ENCODE results near the gene CBR4. TPM values are rescaled to one million over a fixed set of nuclear protein-coding genes. Genes with fewer than 3 reads are reported as not detected.

Gene CBR4
- total RNA-seq, 1 donor from 2014 or later: 15.2 TPM

DNA sequence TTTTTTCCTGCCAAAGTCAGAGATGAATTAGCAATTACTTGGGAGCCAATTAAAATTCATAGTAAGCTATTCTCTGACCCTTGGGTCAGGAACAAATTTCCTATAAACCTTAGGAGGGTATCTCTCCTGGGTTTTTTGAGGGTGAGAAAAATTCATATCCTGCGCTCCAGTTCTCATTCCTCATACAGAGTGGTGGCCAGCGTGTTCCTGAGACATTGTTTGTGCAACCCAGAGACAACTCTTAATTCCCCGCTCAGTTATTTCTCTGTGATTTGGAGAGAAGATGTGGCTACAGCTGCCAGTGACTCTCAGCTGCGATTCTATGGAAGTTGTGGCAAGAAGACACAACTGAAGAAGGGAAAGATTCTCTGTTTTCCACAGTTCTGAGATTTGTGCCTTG, 37.9 kb upstream of the CBR4 start:
- Mint-ChIP-seq H3K9me3 (ENCODE audit: low read depth) (no peaks in the 10 kb centered on the region), H3K4me3 (ENCODE audit: unreplicated experiment) (no peak overlapping the region)
- no peak for DNase-seq (ENCODE audit: low spot score)

DNA sequence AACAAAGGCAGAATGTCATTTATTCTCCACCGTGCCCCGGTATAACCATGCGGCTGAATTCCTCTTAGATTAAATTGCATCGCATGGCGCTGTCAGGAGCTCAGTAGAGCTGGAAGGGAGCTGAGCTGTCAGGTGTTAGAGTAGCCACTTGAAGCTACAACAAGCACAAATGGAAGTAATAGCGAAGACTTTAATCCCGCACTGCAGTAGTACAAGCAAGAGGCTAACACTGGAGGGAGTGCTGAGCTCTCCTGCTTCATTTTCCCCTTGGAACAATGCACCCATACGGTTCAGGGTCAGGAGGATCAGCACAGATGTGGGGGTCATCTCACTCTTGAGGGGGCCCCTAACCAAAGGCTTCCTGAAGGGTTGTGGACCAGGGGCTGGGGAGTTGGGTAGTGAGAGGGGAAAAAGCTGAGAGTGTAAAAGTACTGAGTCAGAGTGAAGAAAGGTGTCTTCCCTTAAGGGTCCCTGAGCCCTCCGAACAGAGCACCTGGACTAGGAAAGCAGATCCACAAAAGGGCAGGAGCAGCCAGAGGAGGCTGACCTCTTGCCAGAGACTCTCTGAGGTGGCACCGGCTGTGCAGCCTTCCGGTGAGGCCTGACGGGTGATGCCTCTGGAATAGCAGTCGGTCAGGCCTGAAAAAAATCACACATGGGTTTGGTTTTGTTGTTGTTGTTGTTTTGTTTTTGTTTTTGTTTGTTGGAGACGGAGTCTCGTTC, 36.0 kb upstream of the CBR4 start:
- Mint-ChIP-seq H3K36me3 (ENCODE audit: low read depth) (no peaks in the 10 kb centered on the region), H3K27me3 (ENCODE audit: low read depth) (no peaks in the 10 kb centered on the region), H3K9me3 (ENCODE audit: low read depth) (no peaks in the 10 kb centered on the region), H3K4me3 (ENCODE audit: unreplicated experiment) (no peak overlapping the region), H3K27ac (ENCODE audit: unreplicated experiment) (no peak overlapping the region), H3K4me1 (ENCODE audit: low read depth) (no peaks in the 10 kb centered on the region)
- DNase-seq (ENCODE audit: low spot score): no peak
- TF ChIP-seq, protein P1, sequence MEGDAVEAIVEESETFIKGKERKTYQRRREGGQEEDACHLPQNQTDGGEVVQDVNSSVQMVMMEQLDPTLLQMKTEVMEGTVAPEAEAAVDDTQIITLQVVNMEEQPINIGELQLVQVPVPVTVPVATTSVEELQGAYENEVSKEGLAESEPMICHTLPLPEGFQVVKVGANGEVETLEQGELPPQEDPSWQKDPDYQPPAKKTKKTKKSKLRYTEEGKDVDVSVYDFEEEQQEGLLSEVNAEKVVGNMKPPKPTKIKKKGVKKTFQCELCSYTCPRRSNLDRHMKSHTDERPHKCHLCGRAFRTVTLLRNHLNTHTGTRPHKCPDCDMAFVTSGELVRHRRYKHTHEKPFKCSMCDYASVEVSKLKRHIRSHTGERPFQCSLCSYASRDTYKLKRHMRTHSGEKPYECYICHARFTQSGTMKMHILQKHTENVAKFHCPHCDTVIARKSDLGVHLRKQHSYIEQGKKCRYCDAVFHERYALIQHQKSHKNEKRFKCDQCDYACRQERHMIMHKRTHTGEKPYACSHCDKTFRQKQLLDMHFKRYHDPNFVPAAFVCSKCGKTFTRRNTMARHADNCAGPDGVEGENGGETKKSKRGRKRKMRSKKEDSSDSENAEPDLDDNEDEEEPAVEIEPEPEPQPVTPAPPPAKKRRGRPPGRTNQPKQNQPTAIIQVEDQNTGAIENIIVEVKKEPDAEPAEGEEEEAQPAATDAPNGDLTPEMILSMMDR (IDR thresholded peaks at IDR 0.05): peak; percentile 42

More for the DNA sequence above, 37.9 kb upstream of the CBR4 start:
- no peaks in the 10 kb centered on the region for H3K27me3 Mint-ChIP-seq (ENCODE audit: low read depth)
- H3K4me1 Mint-ChIP-seq (ENCODE audit: low read depth): no peaks in the 10 kb centered on the region
- no peak overlapping the region for H3K27ac Mint-ChIP-seq (ENCODE audit: unreplicated experiment)
- TF ChIP-seq, protein P1 (IDR thresholded peaks at IDR 0.05): no peak
- no peaks in the 10 kb centered on the region for H3K36me3 Mint-ChIP-seq (ENCODE audit: low read depth)

DNA sequence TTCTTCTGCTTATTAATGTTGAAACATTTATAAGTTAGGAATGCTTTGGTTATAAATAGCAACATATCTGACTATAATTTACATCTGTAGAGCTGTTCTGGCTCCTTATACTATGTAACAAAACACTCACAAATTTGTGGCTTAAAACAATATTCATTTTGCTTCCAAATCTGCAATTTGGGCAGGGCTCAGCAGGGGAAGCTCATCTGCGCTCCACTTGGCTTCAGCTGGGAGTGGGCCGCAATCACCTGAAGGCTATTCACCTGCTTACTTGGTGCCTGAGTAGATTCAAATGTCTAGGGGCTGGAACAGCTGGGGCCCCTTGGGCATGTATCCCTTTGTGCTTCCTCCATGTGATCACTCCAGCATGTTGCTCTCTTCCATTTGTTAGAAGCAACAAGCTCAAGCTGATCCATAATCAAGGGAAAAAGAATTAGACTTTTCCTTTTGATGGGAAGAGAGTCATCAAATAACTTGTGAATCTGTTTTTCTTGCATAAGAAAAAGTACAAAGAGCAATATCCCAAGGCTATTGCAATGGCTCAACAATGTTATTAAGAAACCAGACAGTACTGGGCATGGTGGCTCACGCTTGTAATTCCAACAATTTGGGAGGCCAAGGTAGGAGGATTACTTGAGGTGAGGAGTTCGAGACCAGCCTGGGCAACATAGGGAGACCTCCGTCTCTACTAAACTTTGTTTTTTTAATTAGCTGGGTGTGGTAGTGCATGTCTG, 34.8 kb upstream of the CBR4 start:
- no peak overlapping the region for H3K4me3 Mint-ChIP-seq (ENCODE audit: unreplicated experiment)
- DNase-seq (ENCODE audit: low spot score): no peak
- no peaks in the 10 kb centered on the region for H3K36me3 Mint-ChIP-seq (ENCODE audit: low read depth)
- H3K27ac Mint-ChIP-seq (ENCODE audit: unreplicated experiment): no peak overlapping the region
- H3K27me3 Mint-ChIP-seq (ENCODE audit: low read depth): no peaks in the 10 kb centered on the region
- no peaks in the 10 kb centered on the region for H3K4me1 Mint-ChIP-seq (ENCODE audit: low read depth)
- H3K9me3 Mint-ChIP-seq (ENCODE audit: low read depth): no peaks in the 10 kb centered on the region
- TF ChIP-seq, protein P1 (IDR thresholded peaks at IDR 0.05): no peak

DNA sequence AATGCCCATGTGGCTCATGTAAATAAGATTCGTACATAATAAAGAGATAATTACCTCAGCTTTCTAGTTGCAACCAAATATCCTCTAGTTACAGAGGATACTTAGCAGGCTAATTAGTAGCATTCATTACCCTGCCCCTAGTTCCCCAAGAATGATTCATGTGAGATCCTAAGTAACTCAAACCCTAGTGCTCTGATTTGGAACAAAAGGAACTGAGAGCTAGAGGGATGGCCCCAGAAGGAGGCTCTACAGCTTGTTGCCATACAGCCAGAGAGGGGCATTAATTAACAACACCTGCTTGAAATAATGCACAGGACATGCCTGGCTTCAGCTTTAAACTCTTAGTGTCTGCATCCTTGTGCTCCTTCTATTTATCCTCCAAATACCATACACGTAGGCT, 32.6 kb upstream of the CBR4 start:
- no peaks in the 10 kb centered on the region for H3K9me3 Mint-ChIP-seq (ENCODE audit: low read depth)
- no peaks in the 10 kb centered on the region for H3K4me1 Mint-ChIP-seq (ENCODE audit: low read depth)
- H3K4me3 Mint-ChIP-seq (ENCODE audit: unreplicated experiment): no peak overlapping the region
- no peak overlapping the region for H3K27ac Mint-ChIP-seq (ENCODE audit: unreplicated experiment)
- no peaks in the 10 kb centered on the region for H3K27me3 Mint-ChIP-seq (ENCODE audit: low read depth)
- DNase-seq (ENCODE audit: low spot score): no peak
- TF ChIP-seq, protein P1 (IDR thresholded peaks at IDR 0.05): no peak
- no peaks in the 10 kb centered on the region for H3K36me3 Mint-ChIP-seq (ENCODE audit: low read depth)

DNA sequence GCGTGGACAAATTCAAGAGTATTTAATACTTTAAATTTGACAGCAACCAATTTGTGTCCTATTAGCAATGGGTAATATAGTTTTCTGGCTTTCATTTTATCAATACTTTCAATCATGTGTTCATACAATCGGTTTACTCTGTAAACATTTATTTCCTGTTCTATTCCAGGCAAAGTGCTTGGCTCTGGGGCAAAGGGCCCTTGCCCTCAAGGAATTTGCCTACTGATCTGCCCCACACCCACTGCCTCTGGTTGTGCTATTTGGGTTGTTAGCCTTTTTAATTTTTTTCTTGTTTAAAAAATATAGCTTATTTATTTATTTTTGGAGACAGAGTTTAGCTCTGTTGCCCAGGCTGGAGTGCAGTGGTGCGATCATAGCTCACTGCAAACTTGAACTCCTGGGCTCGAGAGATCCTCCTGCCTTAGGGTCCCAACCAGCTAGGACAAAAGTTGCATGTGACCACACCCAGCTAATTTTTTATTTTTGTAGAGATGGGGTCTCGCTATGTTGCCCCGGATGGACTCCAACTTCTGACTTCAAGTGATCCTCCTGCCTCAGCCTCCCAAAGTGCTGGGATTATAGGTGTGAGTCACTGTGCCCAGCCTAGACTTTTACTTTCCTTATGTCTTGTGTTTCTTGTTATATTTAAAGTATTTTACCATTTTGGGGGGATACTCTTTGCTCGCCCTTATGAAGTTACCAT, 30.7 kb upstream of the CBR4 start:
- TF ChIP-seq, protein P1 (IDR thresholded peaks at IDR 0.05): no peak
- H3K4me3 Mint-ChIP-seq (ENCODE audit: unreplicated experiment): no peak overlapping the region
- no peak overlapping the region for H3K27ac Mint-ChIP-seq (ENCODE audit: unreplicated experiment)
- H3K9me3 Mint-ChIP-seq (ENCODE audit: low read depth): no peaks in the 10 kb centered on the region
- H3K27me3 Mint-ChIP-seq (ENCODE audit: low read depth): no peaks in the 10 kb centered on the region
- no peak for DNase-seq (ENCODE audit: low spot score)
- no peaks in the 10 kb centered on the region for H3K4me1 Mint-ChIP-seq (ENCODE audit: low read depth)
- H3K36me3 Mint-ChIP-seq (ENCODE audit: low read depth): no peaks in the 10 kb centered on the region

Measured in chondrocyte (in vitro differentiated cells).